Muscle layer of colon (tissue), 2 donors: ENCODE data around the gene CHCHD6.

Source experiments
- H3K27ac ChIP-seq: one replicate; pipeline ENCODE4 v1.7.0; 2013; ENCODE audit warnings: low read depth, mild to moderate bottlenecking, low read length, moderate library complexity
- H3K27me3 ChIP-seq, 2 donors: one replicate each; pipeline ENCODE4 v1.7.0; 2013; ENCODE audit warnings: low read length in 2 of 2, mild to moderate bottlenecking in 2 of 2; ENCODE audit not compliant: insufficient read depth in 2 of 2, control insufficient read depth in 1 of 2
- H3K36me3 ChIP-seq: one replicate; pipeline ENCODE4 v1.7.0; 2013; ENCODE audit warnings: mild to moderate bottlenecking, low read length; ENCODE audit not compliant: insufficient read depth
- H3K4me1 ChIP-seq: one replicate; pipeline ENCODE4 v1.7.0; 2013; ENCODE audit warnings: mild to moderate bottlenecking, low read length; ENCODE audit not compliant: insufficient read depth
- H3K4me3 ChIP-seq, 2 donors: one replicate each; pipeline ENCODE4 v1.7.0; 2013; ENCODE audit warnings: low read length in 2 of 2, low read depth in 1 of 2, mild to moderate bottlenecking in 1 of 2, moderate library complexity in 1 of 2
- H3K9ac ChIP-seq: one replicate; pipeline ENCODE4 v1.7.0; 2013; ENCODE audit warnings: low read length
- H3K9me3 ChIP-seq: one replicate; pipeline ENCODE4 v1.7.0; 2013; ENCODE audit warnings: mild to moderate bottlenecking, low read length
- donor health status: abdominal sarcoma.
- donor health status: Adenocarcinoma of cecum.

The CHCHD6 gene

GRCh38 chr3:126733061-126733430, 29.0 kb downstream of the CHCHD6 start:
- H3K9ac ChIP-seq: no peak overlapping the region
- no peaks in the 10 kb centered on the region for H3K4me1 ChIP-seq
- no peak overlapping the region for H3K27ac ChIP-seq
- H3K9me3 ChIP-seq: no peaks in the 10 kb centered on the region
- no peaks in the 10 kb centered on the region for H3K27me3 ChIP-seq
- peaks cover 9% of the 10 kb centered on the region for H3K36me3 ChIP-seq
- no peak overlapping the region for H3K4me3 ChIP-seq

GRCh38 chr3:126734106-126734723, 30.2 kb downstream of the CHCHD6 start:
- Histone ChIP-seq H3K9ac (no peak overlapping the region), H3K27me3 (no peaks in the 10 kb centered on the region), H3K36me3 (peaks cover 9% of the 10 kb centered on the region), H3K9me3 (no peaks in the 10 kb centered on the region), H3K27ac (no peak overlapping the region), H3K4me3 (no peak overlapping the region), H3K4me1 (no peaks in the 10 kb centered on the region)

GRCh38 chr3:126737527-126737926, 33.5 kb downstream of the CHCHD6 start:
- Histone ChIP-seq H3K9ac (no peak overlapping the region), H3K36me3 (peaks cover 9% of the 10 kb centered on the region), H3K4me3 (no peak overlapping the region), H3K4me1 (no peaks in the 10 kb centered on the region), H3K9me3 (no peaks in the 10 kb centered on the region), H3K27ac (no peak overlapping the region), H3K27me3 (no peaks in the 10 kb centered on the region)

GRCh38 chr3:126742057-126742456, 38.0 kb downstream of the CHCHD6 start:
- Histone ChIP-seq H3K36me3 (no peaks in the 10 kb centered on the region), H3K4me3 (no peak overlapping the region), H3K27ac (no peak overlapping the region)

GRCh38 chr3:126743350-126743749, 39.3 kb downstream of the CHCHD6 start:
- Histone ChIP-seq H3K36me3 (no peaks in the 10 kb centered on the region), H3K4me3 (no peak overlapping the region), H3K27ac (no peak overlapping the region), H3K27me3 (no peaks in the 10 kb centered on the region), H3K4me1 (no peaks in the 10 kb centered on the region), H3K9ac (no peak overlapping the region), H3K9me3 (no peaks in the 10 kb centered on the region)

More at GRCh38 chr3:126742057-126742456, 38.0 kb downstream of the CHCHD6 start:
- Histone ChIP-seq H3K4me1 (no peaks in the 10 kb centered on the region), H3K27me3 (no peaks in the 10 kb centered on the region), H3K9ac (no peak overlapping the region), H3K9me3 (no peaks in the 10 kb centered on the region)

GRCh38 chr3:126743781-126744180, 39.7 kb downstream of the CHCHD6 start:
- H3K9me3 ChIP-seq: no peaks in the 10 kb centered on the region
- H3K27ac ChIP-seq: no peak overlapping the region
- no peaks in the 10 kb centered on the region for H3K27me3 ChIP-seq
- H3K36me3 ChIP-seq: no peaks in the 10 kb centered on the region
- no peak overlapping the region for H3K9ac ChIP-seq
- H3K4me1 ChIP-seq: no peaks in the 10 kb centered on the region
- H3K4me3 ChIP-seq: no peak overlapping the region

- H3K36me3 ChIP-seq: no peaks in the 10 kb centered on the region
- H3K27me3 ChIP-seq: no peaks in the 10 kb centered on the region
- H3K27ac ChIP-seq: no peak overlapping the region
- H3K4me1 ChIP-seq: no peaks in the 10 kb centered on the region
- no peak overlapping the region for H3K4me3 ChIP-seq
- H3K9ac ChIP-seq: no peak overlapping the region
- no peaks in the 10 kb centered on the region for H3K9me3 ChIP-seq
Measured at GRCh38 chr3:126745760-126746394, 41.8 kb downstream of the CHCHD6 start.

GRCh38 chr3:126746395-126747177, 42.5 kb downstream of the CHCHD6 start:
- H3K4me3 ChIP-seq: no peak overlapping the region
- no peak overlapping the region for H3K27ac ChIP-seq
- H3K9me3 ChIP-seq: no peaks in the 10 kb centered on the region
- H3K36me3 ChIP-seq: no peaks in the 10 kb centered on the region
- H3K4me1 ChIP-seq: no peaks in the 10 kb centered on the region
- H3K27me3 ChIP-seq: no peaks in the 10 kb centered on the region
- H3K9ac ChIP-seq: no peak overlapping the region

GRCh38 chr3:126747768-126748167, 43.7 kb downstream of the CHCHD6 start:
- H3K9me3 ChIP-seq: no peaks in the 10 kb centered on the region
- no peaks in the 10 kb centered on the region for H3K36me3 ChIP-seq
- no peaks in the 10 kb centered on the region for H3K27me3 ChIP-seq
- H3K4me3 ChIP-seq: no peak overlapping the region
- H3K27ac ChIP-seq: no peak overlapping the region
- no peak overlapping the region for H3K9ac ChIP-seq
- H3K4me1 ChIP-seq: peaks cover 7% of the 10 kb centered on the region

GRCh38 chr3:126748701-126749546, 44.9 kb downstream of the CHCHD6 start:
- Histone ChIP-seq H3K4me1 (peaks cover 7% of the 10 kb centered on the region), H3K27ac (no peak overlapping the region), H3K36me3 (no peaks in the 10 kb centered on the region), H3K9ac (no peak overlapping the region), H3K27me3 (no peaks in the 10 kb centered on the region), H3K4me3 (no peak overlapping the region), H3K9me3 (no peaks in the 10 kb centered on the region)

- Histone ChIP-seq H3K27me3 (no peaks in the 10 kb centered on the region), H3K4me1 (peaks cover 7% of the 10 kb centered on the region), H3K4me3 (no peak overlapping the region), H3K9ac (no peak overlapping the region), H3K36me3 (no peaks in the 10 kb centered on the region), H3K27ac (no peak overlapping the region), H3K9me3 (no peaks in the 10 kb centered on the region)
Measured at GRCh38 chr3:126749547-126749875, 45.5 kb downstream of the CHCHD6 start.
